GM18517 (cell line): ENCODE results near the gene TMEM218.

Source experiments
- ATAC-seq: cut with Tn5 transposase; IDR thresholded peaks from one replicate; pipeline ENCODE4 v1.9.1; 2021; ENCODE audit warnings: mild to moderate bottlenecking, moderate library complexity; ENCODE audit not compliant: unreplicated experiment

Gene TMEM218

DNA sequence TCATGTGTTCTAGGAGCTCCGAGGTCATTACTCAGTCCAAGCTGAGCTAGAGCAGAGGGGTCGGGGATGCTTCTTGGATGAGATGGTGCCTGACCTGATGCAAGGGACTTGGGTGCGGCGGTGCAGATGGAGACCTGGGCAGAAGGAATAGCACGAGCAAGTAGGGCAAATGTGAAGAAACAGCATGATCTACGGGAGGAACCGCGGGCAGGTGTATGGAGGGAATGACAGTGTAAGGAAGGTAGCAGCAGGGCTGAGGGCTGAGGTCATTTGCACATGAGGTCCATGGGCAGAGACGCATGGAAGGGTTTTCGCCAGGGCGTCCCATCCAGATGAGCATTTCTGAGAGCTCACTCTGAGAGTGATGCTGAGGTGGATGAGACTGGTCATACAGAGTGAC is 33.4 kb downstream of the TMEM218 start:
- ATAC-seq: no peak

DNA sequence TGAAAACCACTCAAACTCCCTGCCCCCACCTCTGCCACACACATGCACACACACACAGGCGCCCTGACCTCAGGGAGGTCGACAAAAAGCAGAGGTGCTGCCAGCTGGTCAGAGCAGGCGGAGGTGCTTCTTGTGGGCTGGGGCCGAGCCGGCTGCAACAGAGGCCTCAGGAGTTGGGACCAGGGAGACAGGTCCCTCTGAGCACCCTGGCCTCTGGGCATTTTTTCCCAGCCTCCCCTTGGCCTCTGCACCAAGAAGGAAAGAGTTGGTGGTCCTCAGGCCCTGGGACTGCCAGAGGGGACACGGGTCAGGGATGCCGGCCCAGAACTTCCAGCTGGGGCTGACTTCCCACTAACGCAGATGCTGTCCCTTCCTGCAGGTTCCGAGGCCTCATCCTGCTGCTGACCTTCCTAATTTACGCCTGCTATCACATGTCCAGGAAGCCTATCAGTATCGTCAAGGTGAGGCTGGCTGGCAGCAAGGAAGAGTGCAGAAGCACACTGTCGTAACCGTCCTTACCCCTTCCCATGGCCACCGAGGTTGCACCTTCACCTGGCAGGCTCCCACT is 35.0 kb downstream of the TMEM218 start:
- no peak for ATAC-seq

DNA sequence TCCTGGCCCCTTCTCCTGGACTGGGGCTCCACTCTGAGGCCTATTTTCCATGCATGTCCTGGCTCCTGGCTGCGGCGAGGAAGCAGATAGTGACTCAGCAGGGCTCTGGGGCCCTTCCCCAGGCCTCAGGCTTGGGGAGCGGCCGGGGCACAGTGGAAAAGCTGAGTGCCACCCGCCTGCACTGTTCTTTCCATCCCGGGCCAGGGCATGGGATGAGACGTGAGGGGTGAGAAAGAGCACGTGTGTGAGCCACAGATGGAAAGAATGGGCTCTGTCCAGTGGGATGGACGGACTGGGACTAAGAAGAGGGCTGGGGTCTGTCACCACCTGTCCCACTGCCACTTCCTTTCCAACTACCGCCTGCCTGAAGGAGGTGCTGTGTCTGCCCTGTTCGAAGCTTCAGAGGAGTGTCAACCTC is 35.5 kb downstream of the TMEM218 start:
- ATAC-seq: no peak

DNA sequence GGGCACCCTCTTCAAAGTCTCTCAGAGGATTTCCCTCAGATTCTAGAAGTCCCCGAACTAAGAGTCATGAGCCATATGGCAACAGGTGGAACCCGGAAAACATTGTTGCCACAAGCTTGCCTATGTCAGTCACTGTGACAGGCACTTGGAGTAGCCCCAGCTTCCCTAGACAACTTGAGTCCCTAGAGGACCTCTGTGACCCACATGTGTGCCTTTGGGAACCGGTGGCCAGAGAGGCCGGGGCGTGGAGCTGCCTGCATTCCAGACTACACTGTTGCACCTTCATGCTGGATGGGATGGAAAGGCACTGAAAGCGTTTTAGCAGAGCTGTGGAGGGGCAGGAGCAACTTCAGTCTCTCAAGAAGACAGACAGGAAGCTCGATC is 36.2 kb downstream of the TMEM218 start:
- no peak for ATAC-seq

DNA sequence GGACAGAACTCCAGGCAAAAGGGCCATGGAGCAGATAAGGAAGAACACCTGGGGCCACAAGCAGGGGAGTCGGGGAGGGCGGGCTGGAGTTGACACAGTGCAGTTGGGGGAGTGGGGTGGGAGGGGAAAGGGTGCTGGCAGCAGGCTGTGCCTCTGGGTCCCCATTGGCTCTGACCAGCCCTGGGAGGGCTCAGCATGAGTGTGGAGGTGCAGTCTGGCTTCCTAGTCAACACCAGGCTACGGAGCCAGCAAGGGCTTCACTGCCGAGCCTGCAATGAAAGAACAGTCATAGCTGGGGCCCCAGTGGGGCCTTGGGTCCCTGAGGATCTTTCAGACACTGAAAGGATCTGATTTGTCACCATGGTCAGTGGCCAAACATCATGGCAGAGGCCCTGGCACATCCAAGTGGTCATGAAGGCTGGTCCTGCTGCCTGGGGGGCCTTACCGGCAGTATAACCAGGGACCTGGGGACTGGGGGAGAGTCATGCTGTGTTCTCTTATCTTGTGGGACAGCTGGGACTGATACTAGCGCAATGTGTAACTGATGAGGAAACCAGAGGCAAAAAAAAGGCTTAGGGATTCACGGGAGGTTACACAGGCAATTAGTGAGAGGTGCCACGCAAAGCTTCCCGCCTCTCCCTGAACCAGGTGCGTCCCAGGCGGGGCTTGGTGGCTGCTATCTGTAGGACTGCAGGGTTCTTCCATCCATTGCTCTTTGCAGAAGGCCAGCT is 36.8 kb downstream of the TMEM218 start:
- no peak for ATAC-seq

DNA sequence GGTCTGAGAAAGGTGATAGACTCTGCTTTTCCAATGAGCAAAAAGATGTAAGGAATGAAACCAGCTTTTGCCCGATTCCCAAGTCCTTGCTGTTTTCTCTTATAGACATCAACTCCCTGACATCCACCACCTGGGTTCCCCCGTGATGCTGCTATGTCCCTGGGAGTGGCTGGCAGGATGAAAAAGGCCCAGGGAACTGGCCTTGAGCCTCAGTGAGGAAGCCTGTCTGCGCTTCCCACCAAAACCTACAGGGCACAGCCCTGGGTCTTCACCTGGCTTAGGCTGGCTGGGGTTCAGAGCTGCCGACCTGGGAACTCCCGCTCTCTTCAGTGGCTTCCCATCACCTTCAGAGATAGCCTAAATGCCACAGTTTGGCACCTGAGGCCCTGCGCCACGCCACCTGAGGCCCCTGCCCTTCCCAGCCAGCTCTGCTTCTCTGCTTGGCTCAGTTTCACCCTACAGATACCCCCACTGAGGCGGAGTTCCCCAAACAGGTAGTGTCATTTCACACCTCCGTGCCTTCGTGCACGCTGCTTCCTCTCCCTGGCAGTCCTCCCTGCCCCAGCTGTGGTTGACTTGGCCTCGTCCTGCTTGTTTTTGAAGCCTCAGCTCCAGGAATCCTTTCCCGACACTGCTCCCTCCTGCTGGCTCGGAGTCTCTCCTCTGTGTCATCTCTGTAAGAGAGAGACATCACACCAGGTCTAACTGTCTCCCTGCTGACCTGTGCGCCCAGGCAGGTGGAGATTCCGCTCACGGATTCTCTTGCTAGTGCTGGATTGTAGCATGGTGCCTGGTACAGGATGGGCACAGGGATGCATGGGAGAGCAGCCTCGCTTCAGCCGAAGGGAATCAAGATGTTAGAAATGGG is 37.6 kb downstream of the TMEM218 start:
- ATAC-seq: no peak

DNA sequence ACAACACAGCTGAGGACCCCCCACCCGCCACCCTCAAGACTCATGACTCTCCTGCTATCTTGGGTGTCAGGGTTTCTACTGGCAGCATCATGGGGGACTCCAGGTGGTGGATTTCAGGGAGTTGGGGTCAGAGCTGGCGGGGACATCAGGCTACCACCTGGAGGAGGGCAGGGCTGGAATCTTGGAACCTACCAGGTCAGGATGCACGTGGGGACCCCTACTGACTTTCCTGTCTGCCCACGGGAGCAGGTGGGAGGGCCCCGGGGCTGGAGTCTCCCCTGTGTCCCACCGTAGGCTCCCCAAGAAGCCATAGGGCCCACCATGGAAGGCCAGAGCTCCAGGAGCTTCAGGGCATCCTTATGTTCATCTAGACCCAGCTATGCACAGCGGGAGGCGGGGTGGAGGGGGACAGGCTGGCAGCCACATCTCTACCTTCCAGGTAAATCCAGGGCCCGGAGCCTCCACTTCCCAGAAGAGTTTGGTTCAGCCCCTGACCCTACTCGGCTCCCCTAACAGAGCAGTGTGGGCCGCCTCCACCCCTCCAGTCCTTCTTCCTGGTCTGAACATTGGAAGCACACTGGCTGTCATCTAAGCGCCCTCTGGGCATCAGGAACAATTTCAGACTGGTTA is 38.4 kb downstream of the TMEM218 start:
- ATAC-seq: no peak

DNA sequence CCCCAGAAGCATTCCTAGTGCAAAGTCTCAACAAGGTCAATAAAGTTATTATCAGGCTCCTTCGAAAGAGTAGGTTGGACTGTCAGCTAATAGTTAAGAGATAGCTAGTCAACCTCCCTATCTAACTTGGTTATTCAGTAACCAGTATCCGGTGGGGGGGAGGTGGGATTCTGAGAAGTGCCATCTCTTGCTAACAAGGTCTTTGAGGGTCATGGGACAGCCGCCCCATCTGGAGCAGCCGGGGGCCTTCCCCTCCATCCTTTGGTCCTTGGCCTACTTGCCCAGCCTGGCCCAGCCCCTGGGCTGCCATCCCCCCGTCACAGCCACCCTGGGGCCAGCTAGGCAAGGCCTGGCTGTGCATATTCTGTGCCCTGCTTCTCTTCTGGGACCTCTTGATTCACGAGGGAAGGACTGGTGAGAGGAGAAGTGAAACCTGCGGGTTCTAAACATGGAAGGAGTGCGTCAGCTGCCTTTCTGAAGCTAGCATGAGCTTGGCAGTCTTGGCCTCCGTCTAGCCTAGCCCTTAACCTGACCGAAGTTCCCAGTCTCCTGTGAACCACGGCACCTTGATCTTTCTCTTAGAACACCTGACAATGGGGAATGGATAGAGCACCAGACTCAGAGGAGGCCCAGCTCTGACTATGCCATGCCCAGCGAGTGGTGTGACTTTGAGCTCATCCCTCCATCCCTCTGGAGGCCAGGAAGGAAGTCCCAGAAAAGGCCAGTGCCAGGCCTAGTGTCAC is 39.0 kb downstream of the TMEM218 start:
- peak; percentile 81 for ATAC-seq

DNA sequence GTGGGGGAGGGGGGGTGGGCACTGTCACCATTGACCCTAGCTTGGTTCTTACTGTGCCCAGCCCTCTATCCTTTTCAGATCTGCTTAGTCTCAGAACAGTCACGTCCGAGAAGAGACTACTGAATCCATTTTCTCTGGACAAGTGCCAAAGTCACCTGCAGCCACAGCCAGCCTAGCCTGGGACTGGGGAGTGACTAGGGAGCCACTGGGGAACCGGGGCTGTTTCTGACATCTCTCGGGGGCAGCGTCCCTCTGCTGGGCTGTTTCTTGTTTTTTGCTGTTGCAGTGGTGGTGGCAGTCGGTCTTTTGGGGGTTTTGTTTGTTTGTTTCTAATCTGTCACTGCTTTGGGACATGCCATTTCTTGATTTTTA is 39.6 kb downstream of the TMEM218 start:
- no peak for ATAC-seq

DNA sequence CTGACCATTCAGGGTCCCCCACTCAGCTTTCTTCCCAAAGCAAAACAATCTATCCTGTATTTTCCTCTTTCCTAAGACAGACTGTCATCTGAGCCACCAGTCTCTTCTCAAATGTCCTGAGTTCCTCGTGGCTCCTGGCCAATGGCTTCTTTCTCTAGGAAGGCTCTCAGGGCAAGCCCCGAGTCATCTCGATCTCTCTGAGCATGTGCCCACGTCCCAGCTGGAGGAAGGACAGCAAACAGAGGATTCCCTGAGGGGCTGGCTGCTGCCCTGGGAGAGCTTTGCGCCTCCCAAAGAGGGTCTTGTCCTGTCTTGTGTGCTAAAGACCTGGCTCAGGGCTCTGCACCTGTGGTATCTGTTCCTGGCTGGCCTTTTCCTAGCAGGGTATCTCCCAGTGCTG is 40.0 kb downstream of the TMEM218 start:
- ATAC-seq: no peak

DNA sequence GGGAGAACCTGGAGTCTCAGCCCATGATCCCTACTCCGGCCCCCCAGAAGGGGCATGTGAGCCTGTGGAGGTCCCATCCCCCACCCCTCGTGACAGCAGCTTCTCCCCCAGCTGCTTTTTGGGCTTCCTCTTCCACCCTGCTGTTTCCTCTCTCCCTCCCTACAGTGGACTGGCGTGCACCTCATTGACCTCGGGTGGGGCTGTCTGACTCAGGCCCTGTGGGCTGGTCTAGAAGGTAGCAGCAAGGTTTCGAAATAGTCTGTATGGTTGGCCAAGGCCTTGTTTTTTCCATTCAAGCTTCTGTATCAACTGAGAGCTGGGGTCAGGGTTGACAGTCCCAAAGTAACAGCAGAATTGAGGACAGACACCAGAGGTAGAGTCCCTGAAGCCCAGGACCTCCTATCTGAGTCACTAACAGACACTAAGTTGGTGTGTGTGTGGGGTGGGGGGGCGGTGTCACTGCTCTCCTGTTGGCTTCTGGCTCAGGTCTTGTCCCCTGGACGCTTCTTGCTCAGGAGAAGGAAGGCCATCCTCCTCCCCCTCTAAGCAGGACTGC is 40.6 kb downstream of the TMEM218 start:
- peak; percentile 73 for ATAC-seq

DNA sequence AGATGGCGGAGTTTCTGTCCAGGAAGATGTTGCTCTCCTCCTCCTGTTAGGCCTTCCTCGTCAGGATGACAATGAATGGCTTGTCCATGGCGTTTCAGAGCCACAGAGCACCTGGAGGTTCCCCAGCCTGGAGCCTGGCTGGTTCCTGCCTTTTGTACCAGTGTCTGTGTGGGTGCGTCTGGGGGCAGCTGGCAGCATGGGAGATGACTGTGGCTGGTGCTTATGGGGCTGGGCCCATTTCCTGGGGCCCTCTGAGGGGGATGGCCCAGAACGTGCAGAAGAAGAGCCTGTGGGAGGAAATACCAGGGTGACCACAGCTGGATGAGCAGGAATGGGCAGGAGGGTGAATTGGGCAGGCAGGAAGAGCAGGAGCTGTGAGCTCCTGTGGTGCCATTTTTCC is 41.6 kb downstream of the TMEM218 start:
- ATAC-seq: no peak

DNA sequence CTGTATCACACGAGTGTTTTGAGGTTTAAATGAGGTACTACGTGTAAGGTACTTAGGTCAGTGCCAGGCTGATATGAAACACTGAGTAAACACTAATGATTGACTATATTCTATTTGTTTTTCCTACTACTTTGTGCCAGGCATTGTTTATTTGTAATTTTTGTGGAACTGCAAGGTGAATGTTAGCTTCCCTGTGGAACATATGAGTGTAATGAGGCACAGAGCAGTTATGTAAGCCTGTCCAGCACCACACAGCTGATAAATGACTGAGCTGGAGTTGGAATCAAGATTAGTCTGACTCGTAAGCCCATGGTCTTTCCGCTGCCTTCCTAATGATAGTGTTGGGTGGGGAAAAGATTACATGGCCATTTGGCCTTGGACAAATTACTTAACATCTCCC is 42.4 kb downstream of the TMEM218 start:
- ATAC-seq: no peak

DNA sequence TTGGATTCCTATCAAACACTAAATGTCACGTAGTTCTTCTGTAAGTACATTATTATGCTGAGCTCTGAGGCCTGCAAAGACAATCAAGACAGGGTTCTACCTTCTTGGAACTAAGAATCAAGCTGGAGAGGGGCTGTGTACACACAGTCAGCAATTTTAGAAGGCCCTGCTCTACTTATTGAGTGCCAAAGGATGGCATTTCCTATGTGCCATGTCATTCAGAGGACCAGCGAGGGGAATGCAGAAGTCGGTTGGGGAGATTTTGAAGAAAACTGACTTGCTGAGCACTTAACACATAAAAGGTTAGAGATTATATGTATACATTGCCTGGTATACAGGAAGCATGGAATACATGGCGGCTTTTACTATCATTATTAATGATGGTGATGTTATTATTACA is 43.1 kb downstream of the TMEM218 start:
- ATAC-seq: no peak

DNA sequence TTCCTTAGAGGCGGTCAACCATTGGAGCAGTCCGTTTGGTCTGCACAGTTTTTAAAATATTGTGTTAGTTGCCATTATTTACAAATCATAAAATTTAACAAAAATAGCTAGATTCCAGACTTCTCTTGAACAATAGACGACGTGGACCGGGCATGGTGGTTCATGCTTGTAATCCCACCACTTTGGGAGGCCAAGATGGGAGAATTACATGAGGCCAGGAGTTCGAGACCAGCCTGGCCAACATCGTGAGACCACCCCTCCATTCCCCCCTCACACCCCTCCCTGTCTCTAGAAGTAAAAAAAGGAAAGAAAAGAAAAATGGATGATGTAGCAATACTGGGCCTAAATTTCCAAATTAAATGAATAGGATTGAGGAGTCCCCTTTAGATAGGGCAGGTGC is 47.4 kb downstream of the TMEM218 start:
- ATAC-seq: no peak

DNA sequence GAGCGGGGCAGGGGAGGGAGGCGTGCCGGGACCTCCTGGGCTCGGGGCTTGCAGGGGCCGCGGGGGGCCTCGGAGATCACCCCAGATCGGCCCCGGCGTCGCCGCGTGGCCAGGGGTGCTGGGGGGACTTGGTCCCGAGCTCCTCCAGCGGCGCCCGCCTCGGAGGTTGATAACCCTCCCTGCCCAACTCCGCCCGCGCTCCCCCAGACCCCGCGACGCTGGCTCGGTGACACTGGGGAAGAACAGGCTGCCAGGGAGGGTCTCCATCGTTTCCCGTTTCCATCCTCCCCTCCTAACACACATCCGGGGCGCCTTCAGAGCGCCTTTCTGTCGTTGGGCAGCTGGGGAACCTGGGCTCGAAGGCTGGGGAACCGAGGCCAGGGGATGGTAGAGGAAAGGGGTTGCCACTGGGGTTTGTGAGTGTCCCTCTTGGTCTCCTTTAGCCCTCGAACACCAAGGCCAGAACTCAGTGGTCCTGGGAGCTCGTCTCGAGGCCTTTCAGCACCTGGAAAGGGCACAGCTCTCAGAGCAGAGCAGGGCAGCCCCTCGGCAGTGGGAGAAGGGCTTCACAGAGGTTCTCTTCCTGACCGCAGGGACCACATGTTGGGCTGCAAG is 47.9 kb downstream of the TMEM218 start:
- peak; percentile 16 for ATAC-seq

DNA sequence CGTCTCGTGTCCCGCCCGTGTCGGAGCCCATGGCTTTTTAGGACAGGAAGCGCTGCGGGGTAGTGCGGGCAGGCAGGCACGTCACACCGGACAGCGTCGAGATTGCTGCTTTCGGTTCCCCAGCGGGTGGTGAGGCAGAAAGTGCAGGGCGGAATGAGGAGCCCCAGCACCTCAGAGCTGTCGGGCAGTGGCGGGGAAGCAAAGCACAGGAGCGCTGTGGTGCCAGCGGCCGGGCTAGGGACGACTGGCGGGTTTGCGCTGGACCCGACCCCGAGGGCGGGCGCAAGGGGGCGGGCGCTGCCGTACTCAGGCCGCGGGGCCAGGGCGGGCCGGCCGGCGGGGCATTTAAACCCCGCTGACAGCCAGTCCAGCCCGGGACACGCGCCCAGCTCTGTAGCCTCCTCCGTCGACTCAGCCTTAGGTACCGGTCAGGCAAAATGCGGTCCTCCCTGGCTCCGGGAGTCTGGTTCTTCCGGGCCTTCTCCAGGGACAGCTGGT is 48.4 kb downstream of the TMEM218 start, which contains the start of gene SLC37A2:
Gene SLC37A2 (plus strand): TSS at position 375 of the 498 bp plus-strand sequence. CDS start 63 bp downstream, at position 438.
- ATAC-seq: peak; percentile 92

DNA sequence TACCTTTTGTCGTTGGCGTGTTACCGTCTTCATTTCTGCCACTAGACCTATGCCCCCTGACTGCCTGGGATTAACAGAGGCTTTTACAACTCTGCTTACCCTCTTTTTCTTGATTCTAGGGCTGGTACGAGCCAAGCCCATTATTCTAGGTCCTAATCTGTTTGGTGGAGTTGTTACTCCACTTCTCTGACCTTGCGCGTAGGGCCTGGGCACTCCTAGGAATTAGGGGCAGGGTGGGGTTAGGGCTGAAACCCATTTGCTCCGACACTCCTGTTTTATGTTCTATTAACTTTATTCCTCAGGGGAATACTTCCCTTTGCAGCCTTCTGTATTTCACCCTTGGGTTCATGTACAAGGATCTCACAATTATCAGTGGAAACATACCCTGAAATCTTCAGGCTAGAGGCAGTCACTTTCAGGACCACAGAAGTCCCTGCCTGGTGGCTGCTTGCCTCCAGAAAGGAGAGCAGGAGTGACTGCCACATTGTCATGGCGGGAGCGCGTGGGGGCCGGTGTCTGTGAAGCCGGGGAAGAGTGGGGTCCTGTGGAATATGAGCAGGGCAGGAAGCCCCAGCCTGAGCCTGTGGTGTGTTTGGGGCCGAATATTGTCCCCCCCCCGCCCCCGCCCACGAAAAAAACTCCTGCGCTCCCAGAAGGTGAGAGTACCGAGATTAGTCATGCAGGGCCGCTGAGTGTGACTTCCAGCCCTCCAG is 49.1 kb downstream of the TMEM218 start:
- ATAC-seq: no peak

DNA sequence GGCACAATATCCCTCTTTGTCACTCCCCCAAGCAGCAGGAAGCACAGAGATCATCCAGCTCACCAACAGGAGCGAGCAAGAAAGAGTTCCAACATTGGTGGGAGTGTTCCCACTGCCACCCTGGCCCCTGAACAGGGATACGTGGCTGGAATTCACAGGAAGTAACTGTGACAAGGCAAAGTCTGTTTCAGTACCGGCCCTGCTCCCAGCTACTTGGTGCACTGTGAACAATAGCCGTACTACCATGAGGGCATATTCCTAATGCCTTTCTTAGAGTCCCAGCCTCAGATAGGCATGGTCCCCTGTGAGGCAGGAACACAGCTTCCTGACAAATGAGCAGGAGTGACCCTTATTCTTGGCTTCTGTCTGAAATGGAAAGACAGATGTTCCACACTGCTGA is 50.1 kb downstream of the TMEM218 start:
- ATAC-seq: no peak
